Prostate gland (tissue), 2 donors: ENCODE results near the gene NDUFV1.

Experiments
- CTCF ChIP-seq, 4 experiments: fragments of 200-600 bp in 2 of 4; fragments of 450-650 bp in 2 of 4; sonication (generic) in 2 of 4; IDR thresholded peaks; 1 replicate in 3 of 4; 2 replicates in 1 of 4; pipeline ENCODE4 v1.5.1; 2016 to 2019; ENCODE audit warnings: antibody characterized with exemption in 4 of 4, mild to moderate bottlenecking in 2 of 4, moderate library complexity in 2 of 4
- POLR2A ChIP-seq: fragments of 450-650 bp; IDR thresholded peaks from one replicate; pipeline ENCODE4 v1.6.1; 2016; ENCODE audit warnings: antibody characterized with exemption, mild to moderate bottlenecking

DNA sequence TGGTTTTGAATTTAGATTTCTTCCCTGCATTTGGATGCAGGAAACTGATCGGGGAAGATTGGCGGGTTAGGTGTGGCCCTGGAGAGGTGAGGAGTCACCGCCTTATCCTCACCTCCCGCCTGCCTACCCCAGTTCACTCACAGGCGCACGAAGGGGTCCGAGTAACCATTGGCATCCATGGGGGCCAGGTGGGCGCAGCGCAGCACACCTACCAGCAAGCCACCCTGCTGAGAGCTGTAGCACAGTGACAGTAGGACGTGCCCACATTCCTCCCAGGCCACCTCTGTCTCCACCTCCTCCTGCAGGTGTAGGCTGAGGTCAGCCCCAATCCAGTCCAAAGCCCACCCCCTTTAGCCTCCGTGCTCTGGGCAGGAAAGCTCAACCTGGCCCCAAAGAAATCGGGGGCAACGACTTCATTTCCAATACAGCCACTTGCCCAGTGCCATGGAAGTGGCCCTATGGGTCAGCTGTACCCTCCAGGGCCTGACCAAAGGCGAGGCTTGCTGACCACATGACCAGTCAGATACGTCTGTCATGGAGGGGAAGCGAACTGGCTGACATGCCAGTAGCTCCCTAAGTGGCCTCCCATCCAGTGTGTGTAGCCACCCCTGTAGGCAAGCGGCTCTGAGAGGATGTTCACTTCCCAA, 6.7 kb downstream of the NDUFV1 start:
- TF ChIP-seq POLR2A (no peak), CTCF (IDR thresholded peaks at IDR 0.05) (no peak)
